Uterus (tissue), 4 donors: ENCODE data around the gene TRIM21. TPM values are rescaled to one million over a fixed set of nuclear protein-coding genes. Genes with fewer than 3 reads are reported as not detected.
"Not testable (repeated sequence)": the region's sequence is repeated elsewhere in the genome, so short reads cannot be mapped to it uniquely, and the experiment has no call there.

Experiments
- DNase-seq, 2 donors: peaks; one replicate each; pipeline ENCODE4 v3.0.0-alpha.2; 2019 to 2020
- H3K27ac ChIP-seq, 2 donors: fragments of 200-600 bp; sonication (generic); 1 replicate in 1 of 2; 2 replicates in 1 of 2; pipeline ENCODE4 v1.5.1; 2016 to 2018
- H3K27me3 ChIP-seq, 2 donors: fragments of 200-600 bp; sonication (generic); one replicate each; pipeline ENCODE4 v1.5.1; 2018 to 2019; ENCODE audit warnings: control low read depth in 1 of 2
- H3K36me3 ChIP-seq, 2 donors: fragments of 200-600 bp; sonication (generic); one replicate each; pipeline ENCODE4 v1.5.1; 2019; ENCODE audit warnings: control low read depth in 1 of 2
- H3K4me1 ChIP-seq, 2 donors: fragments of 200-600 bp; sonication (generic); one replicate each; pipeline ENCODE4 v1.5.1; 2018 to 2019; ENCODE audit warnings: control low read depth in 1 of 2
- H3K4me3 ChIP-seq, 2 donors: fragments of 200-600 bp; sonication (generic); 1 replicate in 1 of 2; 2 replicates in 1 of 2; pipeline ENCODE4 v1.5.1; 2018 to 2019; ENCODE audit warnings: mild to moderate bottlenecking in 1 of 2
- H3K9me3 ChIP-seq, 2 donors: fragments of 200-600 bp; sonication (generic); one replicate each; pipeline ENCODE4 v1.5.1; 2019; ENCODE audit warnings: control low read depth in 1 of 2
- CTCF ChIP-seq, 4 experiments: fragments of 200-600 bp in 2 of 4; fragments of 450-650 bp in 2 of 4; sonication (generic) in 2 of 4; IDR thresholded peaks; one replicate each; pipeline ENCODE4 v1.5.1; 2016 to 2019; ENCODE audit warnings: antibody characterized with exemption in 4 of 4, mild to moderate bottlenecking in 2 of 4, moderate library complexity in 1 of 4
- POLR2A ChIP-seq, 2 donors: fragments of 450-650 bp; IDR thresholded peaks; one replicate each; pipeline ENCODE4 v1.6.1; 2016; ENCODE audit warnings: antibody characterized with exemption in 2 of 2, mild to moderate bottlenecking in 1 of 2, moderate library complexity in 1 of 2
- intact Hi-C: fragments of 100-400 bp; cut with DNase I; formaldehyde crosslinking; loops from one replicate; pipeline ENCODE4 v1.15.1; 2023; ENCODE audit warnings: low total_unique reads
- total RNA-seq, 4 donors: library from RNA; depleted of rRNA in 3 of 4; stranded (reverse); fragments of >200 nt in 3 of 4; gene quantifications; one replicate each; pipeline versions ENCODE4 v1.1.0 to v1.2.4, GENCODE V29; 2014 to 2023
- donor health status: DM: yes; HTN: yes; CAD: no.

The TRIM21 gene
- total RNA-seq, 4 donors from 2014 or later: 5.0 to 28.0 (median 17.0) TPM

- no peak for DNase-seq
- H3K4me1 ChIP-seq: no peaks in the 10 kb centered on the region
- TF ChIP-seq CTCF (IDR thresholded peaks at IDR 0.05) (no peak), POLR2A (IDR thresholded peaks at IDR 0.05) (no peak)
- H3K4me3 ChIP-seq: no peak overlapping the region
- no peaks in the 10 kb centered on the region for H3K36me3 ChIP-seq
- intact Hi-C loops: no loop called here
- no peak overlapping the region for H3K27ac ChIP-seq
- no peaks in the 10 kb centered on the region for H3K9me3 ChIP-seq
- no peaks in the 10 kb centered on the region for H3K27me3 ChIP-seq
Measured at GRCh38 chr11:4385978-4386740, 7.3 kb downstream of the TRIM21 start.

GRCh38 chr11:4381901-4382300, 11.6 kb downstream of the TRIM21 start:
- intact Hi-C loops: no loop called here
- Histone ChIP-seq H3K4me3 (no peak overlapping the region), H3K27me3 (no peaks in the 10 kb centered on the region), H3K4me1 (no peaks in the 10 kb centered on the region), H3K36me3 (no peaks in the 10 kb centered on the region), H3K9me3 (no peaks in the 10 kb centered on the region), H3K27ac (no peak overlapping the region)
- no peak for DNase-seq
- TF ChIP-seq POLR2A (IDR thresholded peaks at IDR 0.05) (no peak), CTCF (IDR thresholded peaks at IDR 0.05) (no peak)

GRCh38 chr11:4375431-4376140, 17.9 kb downstream of the TRIM21 start:
- H3K27ac ChIP-seq: no peak overlapping the region
- H3K27me3 ChIP-seq: no peaks in the 10 kb centered on the region
- no peak overlapping the region for H3K4me3 ChIP-seq
- intact Hi-C loops: no loop called here
- H3K36me3 ChIP-seq: no peaks in the 10 kb centered on the region
- no peaks in the 10 kb centered on the region for H3K9me3 ChIP-seq
- TF ChIP-seq CTCF (IDR thresholded peaks at IDR 0.05): no peak
- no peak for TF ChIP-seq POLR2A (IDR thresholded peaks at IDR 0.05)
- DNase-seq: no peak
- no peaks in the 10 kb centered on the region for H3K4me1 ChIP-seq

DNA sequence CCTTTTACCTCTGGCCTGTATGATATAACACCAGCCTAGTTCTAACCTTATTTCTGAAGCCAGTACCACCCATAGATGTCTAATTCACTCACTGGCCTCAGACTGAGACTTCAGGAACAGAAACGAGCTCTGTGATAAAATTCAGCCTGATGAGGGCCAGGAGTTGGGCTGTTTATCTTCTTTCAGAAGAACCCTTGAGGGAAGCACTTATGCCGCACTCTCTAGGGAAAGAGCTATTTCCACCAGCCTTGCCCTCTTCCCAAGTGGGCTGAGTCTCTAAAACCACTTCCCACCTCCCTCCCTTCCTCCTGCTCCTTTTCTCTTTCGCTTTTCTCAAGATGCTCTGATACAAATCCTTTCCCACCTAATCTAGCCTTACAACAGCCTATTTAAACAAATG, 23.3 kb downstream of the TRIM21 start:
- no peaks in the 10 kb centered on the region for H3K27me3 ChIP-seq
- H3K27ac ChIP-seq: no peak overlapping the region
- H3K36me3 ChIP-seq: no peaks in the 10 kb centered on the region
- no peaks in the 10 kb centered on the region for H3K4me1 ChIP-seq
- H3K4me3 ChIP-seq: no peak overlapping the region
- no peaks in the 10 kb centered on the region for H3K9me3 ChIP-seq
- intact Hi-C loops: no loop called here
- TF ChIP-seq CTCF (IDR thresholded peaks at IDR 0.05): no peak
- no peak for TF ChIP-seq POLR2A (IDR thresholded peaks at IDR 0.05)
- DNase-seq: no peak

DNA sequence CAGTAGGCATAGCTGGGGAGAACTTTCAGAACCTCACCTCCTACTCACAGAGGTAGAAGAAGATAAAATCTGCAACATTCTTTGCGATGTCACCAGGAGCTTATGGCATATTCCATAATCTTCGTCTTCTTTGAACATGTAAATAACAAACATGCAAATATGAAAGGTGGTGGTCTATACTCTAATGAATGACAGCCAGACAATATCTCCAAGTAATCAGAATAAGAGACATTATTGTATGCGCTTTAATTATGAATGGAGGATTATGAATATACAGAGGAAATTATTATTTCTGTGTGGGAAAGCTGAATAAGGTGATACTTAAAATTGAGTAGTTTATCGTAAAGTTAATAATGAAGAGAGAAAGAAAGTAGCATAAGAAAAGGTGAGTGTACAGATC, 25.2 kb downstream of the TRIM21 start, which contains the start of gene OR52B4:
Gene OR52B4 (minus strand): TSS at position 101 of the 400 bp plus-strand sequence. CDS start 91 bp downstream, at position 10.
- no peak for DNase-seq
- Histone ChIP-seq H3K27ac (no peak within 1 kb of the TSS), H3K36me3 (no peaks in the 10 kb centered on the region), H3K4me3 (no peak within 1 kb of the TSS), H3K9me3 (no peaks in the 10 kb centered on the region), H3K27me3 (no peaks in the 10 kb centered on the region), H3K4me1 (no peaks in the 10 kb centered on the region)
- TF ChIP-seq POLR2A (IDR thresholded peaks at IDR 0.05): no peak
- intact Hi-C loops: no loop called here

GRCh38 chr11:4348142-4348541, 45.4 kb downstream of the TRIM21 start:
- H3K27me3 ChIP-seq, H3K4me3 ChIP-seq, intact Hi-C loops, H3K4me1 ChIP-seq, H3K36me3 ChIP-seq, H3K9me3 ChIP-seq, H3K27ac ChIP-seq, DNase-seq: not testable (repeated sequence)

GRCh38 chr11:4345366-4345765, 48.1 kb downstream of the TRIM21 start:
- H3K9me3 ChIP-seq, H3K27me3 ChIP-seq, DNase-seq, H3K36me3 ChIP-seq, H3K4me1 ChIP-seq, H3K4me3 ChIP-seq, H3K27ac ChIP-seq, intact Hi-C loops: not testable (repeated sequence)
